ENCODE measurements around the gene ALG1. TPM values are rescaled to one million over a fixed set of nuclear protein-coding genes. Genes with fewer than 3 reads are reported as not detected.
"Not testable (repeated sequence)": the region's sequence is repeated elsewhere in the genome, so short reads cannot be mapped to it uniquely, and the experiment has no call there.

The ALG1 gene
- total RNA-seq, 1 experiment from 2014 or later: 36.2 TPM

DNA sequence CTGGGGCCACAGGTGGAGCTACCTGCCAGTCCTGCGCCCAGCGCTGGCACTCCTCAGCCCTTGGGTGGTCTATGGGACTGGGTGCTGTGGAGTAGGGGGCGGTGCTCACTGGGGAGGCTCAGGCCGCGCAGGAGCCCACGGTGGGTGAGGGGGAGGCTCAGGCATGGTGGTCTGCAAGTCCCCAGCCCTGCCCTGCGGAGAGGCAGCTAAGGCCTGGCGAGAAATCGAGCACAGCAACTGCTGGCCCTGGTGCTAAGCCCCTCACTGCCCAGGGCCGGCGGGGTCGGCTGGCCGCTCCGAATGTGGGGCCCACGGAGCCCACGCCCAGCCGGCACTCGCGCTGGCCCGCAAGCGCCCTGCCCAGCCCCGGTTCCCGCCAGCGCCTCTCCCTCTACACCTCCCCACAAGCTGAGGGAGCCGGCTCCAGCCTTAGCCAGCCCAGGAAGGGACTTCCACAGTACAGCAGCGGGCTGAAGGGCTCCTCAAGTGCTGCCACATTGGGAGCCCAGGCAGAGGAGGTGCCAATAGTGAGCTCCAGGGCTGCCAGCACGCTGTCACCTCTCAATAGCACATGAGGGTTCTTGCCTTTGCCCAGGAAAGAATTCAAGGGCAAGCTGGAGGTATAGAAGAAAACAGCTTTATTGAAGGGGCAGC, 37.0 kb downstream of the ALG1 start:
- Histone ChIP-seq H3K4me2 (ENCODE audit: insufficient read depth, insufficient read length, low read length) (no peak overlapping the region), H2BK120ac (ENCODE audit: low read depth, low read length, poor library complexity, severe bottlenecking) (no peak overlapping the region), H2BK12ac (ENCODE audit: insufficient read length, low read depth, low read length) (no peak overlapping the region), H3K9me3 (ENCODE audit: control insufficient read depth, low read depth, low read length) (no peaks in the 10 kb centered on the region), H3K4ac (ENCODE audit: low read depth, low read length) (no peak overlapping the region), H3K23ac (ENCODE audit: insufficient read length, low read depth, low read length) (no peak overlapping the region), H3K27me3 (ENCODE audit: insufficient read depth, low read length) (no peaks in the 10 kb centered on the region), H2BK5ac (ENCODE audit: insufficient read length, low read length) (no peak overlapping the region), H4K8ac (replicated peaks; ENCODE audit: insufficient read length, low read depth, low read length) (no peak overlapping the region), H2BK20ac (ENCODE audit: low read depth, low read length, poor library complexity, severe bottlenecking) (no peak overlapping the region), H3K23me2 (ENCODE audit: insufficient read length, low read depth, low read length, poor library complexity, severe bottlenecking) (no peaks in the 10 kb centered on the region), H3K9ac (ENCODE audit: extremely low read depth, insufficient read length, low read length) (no peak overlapping the region), H3K79me1 (ENCODE audit: insufficient read depth, low read depth, low read length, poor library complexity, severe bottlenecking) (no peaks in the 10 kb centered on the region), H4K91ac (ENCODE audit: insufficient read length, low read depth, low read length) (no peak overlapping the region), H4K20me1 (ENCODE audit: control insufficient read depth, insufficient read depth, insufficient read length) (no peaks in the 10 kb centered on the region), H2AFZ (ENCODE audit: low read length) (no peak overlapping the region), H3T11ph (ENCODE audit: low read length) (no peak overlapping the region), H3K79me2 (ENCODE audit: insufficient read depth, low read length) (no peaks in the 10 kb centered on the region), H3K27ac (ENCODE audit: insufficient read length, low read depth, low read length) (no peak overlapping the region), H3K56ac (ENCODE audit: insufficient read length, low read depth, low read length) (no peak overlapping the region), H2BK15ac (ENCODE audit: low read depth, low read length) (no peak overlapping the region), H2AK5ac (ENCODE audit: insufficient read length, low read length) (no peak overlapping the region), H3K18ac (ENCODE audit: insufficient read length, low read depth, low read length) (no peak overlapping the region), H4K5ac (ENCODE audit: insufficient read length, low read depth, low read length) (no peak overlapping the region), H3K14ac (ENCODE audit: insufficient read depth, low read length) (no peak overlapping the region), H3K4me1 (ENCODE audit: insufficient read depth, low read length) (no peaks in the 10 kb centered on the region)
- DNase-seq: no peak
- TF ChIP-seq, protein P1, sequence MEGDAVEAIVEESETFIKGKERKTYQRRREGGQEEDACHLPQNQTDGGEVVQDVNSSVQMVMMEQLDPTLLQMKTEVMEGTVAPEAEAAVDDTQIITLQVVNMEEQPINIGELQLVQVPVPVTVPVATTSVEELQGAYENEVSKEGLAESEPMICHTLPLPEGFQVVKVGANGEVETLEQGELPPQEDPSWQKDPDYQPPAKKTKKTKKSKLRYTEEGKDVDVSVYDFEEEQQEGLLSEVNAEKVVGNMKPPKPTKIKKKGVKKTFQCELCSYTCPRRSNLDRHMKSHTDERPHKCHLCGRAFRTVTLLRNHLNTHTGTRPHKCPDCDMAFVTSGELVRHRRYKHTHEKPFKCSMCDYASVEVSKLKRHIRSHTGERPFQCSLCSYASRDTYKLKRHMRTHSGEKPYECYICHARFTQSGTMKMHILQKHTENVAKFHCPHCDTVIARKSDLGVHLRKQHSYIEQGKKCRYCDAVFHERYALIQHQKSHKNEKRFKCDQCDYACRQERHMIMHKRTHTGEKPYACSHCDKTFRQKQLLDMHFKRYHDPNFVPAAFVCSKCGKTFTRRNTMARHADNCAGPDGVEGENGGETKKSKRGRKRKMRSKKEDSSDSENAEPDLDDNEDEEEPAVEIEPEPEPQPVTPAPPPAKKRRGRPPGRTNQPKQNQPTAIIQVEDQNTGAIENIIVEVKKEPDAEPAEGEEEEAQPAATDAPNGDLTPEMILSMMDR (conservative IDR thresholded peaks at IDR 0.05): no peak
- Mint-ChIP-seq H3K9me3 (no peaks in the 10 kb centered on the region), H3K4me1 (peaks cover 4% of the 10 kb centered on the region in 2 experiments; a peak in 2 of 4 replicates), H3K4me3 (no peak overlapping the region), H3K27ac (0 out of 7 replicates have a peak overlapping the region, but pooled peaks of 1 of the 3 experiments have one; percentile 40), H3K27me3 (ENCODE audit: low read depth) (no peaks in the 10 kb centered on the region), H3K36me3 (ENCODE audit: insufficient read depth in 1 of 3, low read depth in 3 of 3) (no peaks in the 10 kb centered on the region)
- no CpG with 5 or more reads among the region's 27 CpGs for WGBS (ENCODE audit: extremely low coverage, insufficient read length, low lambda C conversion rate)

DNA sequence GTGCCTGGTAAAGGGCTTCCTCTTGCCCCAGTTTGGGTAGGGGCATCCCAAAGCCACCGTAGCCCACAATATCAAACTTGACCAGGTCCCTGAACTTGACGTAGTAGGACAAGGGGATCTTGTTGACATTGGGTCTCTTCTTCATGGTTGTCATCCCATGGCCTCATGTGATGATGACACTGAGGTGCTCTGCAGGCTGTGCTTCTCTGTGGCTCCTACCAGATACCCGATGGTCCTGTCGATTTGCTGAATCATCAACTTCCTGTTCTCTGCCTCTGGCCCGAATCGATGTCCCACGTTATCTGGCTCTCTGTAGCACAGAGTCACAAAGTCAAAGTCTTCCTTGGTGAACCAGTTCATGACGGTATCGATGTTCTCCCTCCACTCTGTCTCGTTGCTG, 39.3 kb downstream of the ALG1 start:
- H3K9me3 Mint-ChIP-seq; H3K79me1 ChIP-seq (ENCODE audit: insufficient read depth, low read depth, low read length, poor library complexity, severe bottlenecking): not testable (repeated sequence)

More for the DNA sequence above, 39.3 kb downstream of the ALG1 start:
- not testable (repeated sequence) for H4K8ac ChIP-seq (replicated peaks; ENCODE audit: insufficient read length, low read depth, low read length); H3K27ac Mint-ChIP-seq; DNase-seq; H4K20me1 ChIP-seq (ENCODE audit: control insufficient read depth, insufficient read depth, insufficient read length); H3K79me2 ChIP-seq (ENCODE audit: insufficient read depth, low read length); H3T11ph ChIP-seq (ENCODE audit: low read length); H3K4me2 ChIP-seq (ENCODE audit: insufficient read depth, insufficient read length, low read length); H3K27me3 ChIP-seq (ENCODE audit: insufficient read depth, low read length); H3K27me3 Mint-ChIP-seq (ENCODE audit: low read depth); H2AK5ac ChIP-seq (ENCODE audit: insufficient read length, low read length); H3K56ac ChIP-seq (ENCODE audit: insufficient read length, low read depth, low read length); H2AFZ ChIP-seq (ENCODE audit: low read length); H3K4me3 Mint-ChIP-seq; H3K23me2 ChIP-seq (ENCODE audit: insufficient read length, low read depth, low read length, poor library complexity, severe bottlenecking); H3K23ac ChIP-seq (ENCODE audit: insufficient read length, low read depth, low read length); H4K5ac ChIP-seq (ENCODE audit: insufficient read length, low read depth, low read length); H3K9me3 ChIP-seq (ENCODE audit: control insufficient read depth, low read depth, low read length); H4K91ac ChIP-seq (ENCODE audit: insufficient read length, low read depth, low read length); H3K4me1 ChIP-seq (ENCODE audit: insufficient read depth, low read length); H2BK15ac ChIP-seq (ENCODE audit: low read depth, low read length); H3K9ac ChIP-seq (ENCODE audit: extremely low read depth, insufficient read length, low read length); H3K4ac ChIP-seq (ENCODE audit: low read depth, low read length); H2BK20ac ChIP-seq (ENCODE audit: low read depth, low read length, poor library complexity, severe bottlenecking); H2BK5ac ChIP-seq (ENCODE audit: insufficient read length, low read length); H3K36me3 Mint-ChIP-seq (ENCODE audit: insufficient read depth in 1 of 3, low read depth in 3 of 3); H3K18ac ChIP-seq (ENCODE audit: insufficient read length, low read depth, low read length); H3K4me1 Mint-ChIP-seq; H2BK120ac ChIP-seq (ENCODE audit: low read depth, low read length, poor library complexity, severe bottlenecking); H3K27ac ChIP-seq (ENCODE audit: insufficient read length, low read depth, low read length); H3K14ac ChIP-seq (ENCODE audit: insufficient read depth, low read length); H2BK12ac ChIP-seq (ENCODE audit: insufficient read length, low read depth, low read length)
- WGBS (ENCODE audit: extremely low coverage, insufficient read length, low lambda C conversion rate): no CpG with 5 or more reads among the region's 10 CpGs
